GM23338 (cell line): ENCODE measurements around the gene SORT1. TPM values are rescaled to one million over a fixed set of nuclear protein-coding genes. Genes with fewer than 3 reads are reported as not detected.

Experiments
- ATAC-seq: fragments of 200-7000 bp; cut with Tn5 transposase; 3 replicates; pipeline ENCODE4 v1.9.1; 2020
- DNase-seq: peaks from one replicate; pipeline ENCODE4 v3.0.0-alpha.2; 2015; ENCODE audit warnings: low spot score
- H2AFZ ChIP-seq: fragments of 200-600 bp; sonication (generic); 2 replicates; pipeline ENCODE4 v1.8.0; 2016; ENCODE audit warnings: antibody characterized with exemption, mild to moderate bottlenecking, moderate library complexity
- H3F3A ChIP-seq: fragments of 200-600 bp; sonication (generic); replicated peaks from 2 replicates; pipeline ENCODE4 v1.8.0; 2017; ENCODE audit warnings: antibody characterized with exemption, mixed run types, low read depth
- H3K27ac ChIP-seq: fragments of 200-600 bp; sonication (generic); 2 replicates; pipeline ENCODE4 v1.6.1; 2016; ENCODE audit warnings: low read depth
- H3K27me3 ChIP-seq: fragments of 200-600 bp; sonication (generic); 2 replicates; pipeline ENCODE4 v1.8.0; 2016; ENCODE audit warnings: mild to moderate bottlenecking, mixed run types, moderate library complexity; ENCODE audit not compliant: insufficient read depth
- H3K36me3 ChIP-seq: fragments of 200-600 bp; sonication (generic); 2 replicates; pipeline ENCODE4 v1.8.0; 2016; ENCODE audit warnings: mild to moderate bottlenecking; ENCODE audit not compliant: insufficient read depth
- H3K4me1 ChIP-seq: fragments of 200-600 bp; sonication (generic); 2 replicates; pipeline ENCODE4 v1.8.0; 2016; ENCODE audit warnings: mild to moderate bottlenecking, moderate library complexity; ENCODE audit not compliant: insufficient read depth
- H3K4me2 ChIP-seq: fragments of 200-600 bp; sonication (generic); 2 replicates; pipeline ENCODE4 v1.7.1; 2017; ENCODE audit warnings: mixed run types
- H3K4me3 ChIP-seq: fragments of 200-600 bp; sonication (generic); 2 replicates; pipeline ENCODE4 v1.6.1; 2016; ENCODE audit warnings: mixed run types
- H3K79me2 ChIP-seq: fragments of 200-600 bp; sonication (generic); replicated peaks from 2 replicates; pipeline ENCODE4 v1.8.0; 2017; ENCODE audit warnings: mild to moderate bottlenecking; ENCODE audit not compliant: insufficient read depth
- H3K9me2 ChIP-seq: fragments of 200-600 bp; sonication (generic); 2 replicates; pipeline ENCODE4 v1.8.0; 2017; ENCODE audit not compliant: insufficient read depth
- H4K20me1 ChIP-seq: fragments of 200-600 bp; sonication (generic); replicated peaks from 2 replicates; pipeline ENCODE4 v1.8.0; 2017; ENCODE audit warnings: mild to moderate bottlenecking; ENCODE audit not compliant: insufficient read depth
- H3K27ac Mint-ChIP-seq: 2 replicates; pipeline ENCODE4 v1.8.0; 2020; ENCODE audit warnings: inconsistent platforms, mild to moderate bottlenecking, moderate library complexity, mixed read lengths
- H3K27me3 Mint-ChIP-seq: 3 replicates; pipeline ENCODE4 v1.8.0; 2022; ENCODE audit warnings: low read depth, mild to moderate bottlenecking, moderate library complexity, mixed read lengths, inconsistent platforms; ENCODE audit not compliant: insufficient read depth, poor library complexity
- H3K36me3 Mint-ChIP-seq: 3 replicates; pipeline ENCODE4 v1.8.0; 2021; ENCODE audit warnings: low read depth, mild to moderate bottlenecking, inconsistent platforms, moderate library complexity, mixed read lengths
- H3K4me1 Mint-ChIP-seq: 3 replicates; pipeline ENCODE4 v1.8.0; 2020; ENCODE audit warnings: mild to moderate bottlenecking, inconsistent platforms, mixed read lengths
- H3K4me3 Mint-ChIP-seq: 3 replicates; pipeline ENCODE4 v1.8.0; 2021; ENCODE audit warnings: moderate library complexity, mild to moderate bottlenecking, inconsistent platforms, mixed read lengths
- H3K9me3 Mint-ChIP-seq: 3 replicates; pipeline ENCODE4 v1.8.0; 2020; ENCODE audit warnings: moderate library complexity, mild to moderate bottlenecking, inconsistent platforms, mixed read lengths
- EZH2 ChIP-seq: fragments of 200-600 bp; sonication (generic); IDR thresholded peaks from one replicate; pipeline ENCODE4 v1.8.0; 2017; ENCODE audit warnings: antibody characterized with exemption, mild to moderate bottlenecking, low read depth; ENCODE audit not compliant: unreplicated experiment
- EZH2phosphoT487 ChIP-seq: fragments of 200-600 bp; sonication (generic); IDR thresholded peaks from one replicate; pipeline ENCODE4 v1.8.1; 2018; ENCODE audit warnings: antibody characterized with exemption; ENCODE audit not compliant: unreplicated experiment
- POLR2AphosphoS5 ChIP-seq: IDR thresholded peaks from 2 replicates; pipeline ENCODE4 v1.6.1; 2016; ENCODE audit warnings: antibody characterized with exemption, low read depth
- ZNF114 ChIP-seq: fragments of 250-450 bp; sonication (Bioruptor Pico); IDR thresholded peaks from 2 replicates; pipeline ENCODE4 v1.5.0; 2020; ENCODE audit warnings: mild to moderate bottlenecking, moderate library complexity
- ZNF331 ChIP-seq: fragments of 250-450 bp; sonication (Bioruptor Pico); IDR thresholded peaks from 2 replicates; pipeline ENCODE4 v1.5.0; 2020; ENCODE audit warnings: low read depth, mild to moderate bottlenecking, moderate library complexity
- polyA plus RNA-seq: library from polyadenylated mRNA; unstranded; fragments of >200 nt; fragmentation: Nextera tagmentation; extraction: Ambion mirVana; gene quantifications from 2 replicates; pipeline ENCODE4 v1.2.1, GENCODE V29; 2016
- total RNA-seq: library from RNA; depleted of rRNA; stranded (reverse); fragments of >200 nt; shearing (Covaris generic); gene quantifications from 2 replicates; pipeline ENCODE4 v1.2.3, GENCODE V29; 2014
- TF ChIP-seq, protein P1 (sequence below): IDR thresholded peaks from one replicate; pipeline ENCODE4 v1.6.1; 2018; ENCODE audit warnings: antibody characterized with exemption; ENCODE audit not compliant: unreplicated experiment
- TF ChIP-seq, protein P2 (sequence below), 2 experiments: fragments of 200-600 bp in 1 of 2; sonication (generic) in 1 of 2; conservative IDR thresholded peaks; 2 replicates each; pipeline versions ENCODE4 v1.5.1 to v1.6.1; 2016 to 2017; ENCODE audit warnings: antibody characterized with exemption in 2 of 2, low read depth in 2 of 2, mild to moderate bottlenecking in 2 of 2, moderate library complexity in 1 of 2

SORT1 gene
- total and polyA plus RNA-seq, 2 experiments from 2014 or later: 10.9 to 55.4 TPM

DNA sequence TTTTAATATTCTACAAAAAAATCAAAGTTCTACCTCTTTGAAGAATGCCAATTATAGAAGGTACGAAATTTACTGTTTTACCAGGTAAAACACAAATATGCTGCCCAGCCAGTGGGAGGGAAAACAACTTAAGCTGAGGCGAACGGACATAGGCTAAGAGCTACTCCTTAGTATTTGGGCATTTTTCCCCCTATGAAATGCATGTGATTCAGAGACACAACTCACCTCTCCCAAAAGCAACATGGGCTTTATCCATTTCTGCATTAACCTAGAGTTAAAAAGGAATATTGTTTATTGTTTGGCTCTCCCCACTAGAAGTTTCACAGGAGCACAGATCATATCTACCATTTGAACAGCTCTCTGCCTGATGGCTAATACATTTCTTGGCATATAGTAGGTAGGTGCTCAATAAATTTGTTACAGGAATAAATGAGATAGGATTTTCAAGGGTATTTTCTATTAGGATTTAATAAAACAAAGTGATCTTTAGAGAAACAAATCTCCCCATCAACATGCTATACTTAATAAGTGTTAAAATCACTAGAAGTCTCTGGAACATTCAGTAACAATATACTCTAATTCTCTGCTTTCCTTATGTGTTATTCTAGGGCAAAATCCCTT, 2.4 kb upstream of the SORT1 start (continued):
- no peak for TF ChIP-seq EZH2
- TF ChIP-seq, protein P1, sequence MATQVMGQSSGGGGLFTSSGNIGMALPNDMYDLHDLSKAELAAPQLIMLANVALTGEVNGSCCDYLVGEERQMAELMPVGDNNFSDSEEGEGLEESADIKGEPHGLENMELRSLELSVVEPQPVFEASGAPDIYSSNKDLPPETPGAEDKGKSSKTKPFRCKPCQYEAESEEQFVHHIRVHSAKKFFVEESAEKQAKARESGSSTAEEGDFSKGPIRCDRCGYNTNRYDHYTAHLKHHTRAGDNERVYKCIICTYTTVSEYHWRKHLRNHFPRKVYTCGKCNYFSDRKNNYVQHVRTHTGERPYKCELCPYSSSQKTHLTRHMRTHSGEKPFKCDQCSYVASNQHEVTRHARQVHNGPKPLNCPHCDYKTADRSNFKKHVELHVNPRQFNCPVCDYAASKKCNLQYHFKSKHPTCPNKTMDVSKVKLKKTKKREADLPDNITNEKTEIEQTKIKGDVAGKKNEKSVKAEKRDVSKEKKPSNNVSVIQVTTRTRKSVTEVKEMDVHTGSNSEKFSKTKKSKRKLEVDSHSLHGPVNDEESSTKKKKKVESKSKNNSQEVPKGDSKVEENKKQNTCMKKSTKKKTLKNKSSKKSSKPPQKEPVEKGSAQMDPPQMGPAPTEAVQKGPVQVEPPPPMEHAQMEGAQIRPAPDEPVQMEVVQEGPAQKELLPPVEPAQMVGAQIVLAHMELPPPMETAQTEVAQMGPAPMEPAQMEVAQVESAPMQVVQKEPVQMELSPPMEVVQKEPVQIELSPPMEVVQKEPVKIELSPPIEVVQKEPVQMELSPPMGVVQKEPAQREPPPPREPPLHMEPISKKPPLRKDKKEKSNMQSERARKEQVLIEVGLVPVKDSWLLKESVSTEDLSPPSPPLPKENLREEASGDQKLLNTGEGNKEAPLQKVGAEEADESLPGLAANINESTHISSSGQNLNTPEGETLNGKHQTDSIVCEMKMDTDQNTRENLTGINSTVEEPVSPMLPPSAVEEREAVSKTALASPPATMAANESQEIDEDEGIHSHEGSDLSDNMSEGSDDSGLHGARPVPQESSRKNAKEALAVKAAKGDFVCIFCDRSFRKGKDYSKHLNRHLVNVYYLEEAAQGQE: no peak
- TF ChIP-seq, protein P2, sequence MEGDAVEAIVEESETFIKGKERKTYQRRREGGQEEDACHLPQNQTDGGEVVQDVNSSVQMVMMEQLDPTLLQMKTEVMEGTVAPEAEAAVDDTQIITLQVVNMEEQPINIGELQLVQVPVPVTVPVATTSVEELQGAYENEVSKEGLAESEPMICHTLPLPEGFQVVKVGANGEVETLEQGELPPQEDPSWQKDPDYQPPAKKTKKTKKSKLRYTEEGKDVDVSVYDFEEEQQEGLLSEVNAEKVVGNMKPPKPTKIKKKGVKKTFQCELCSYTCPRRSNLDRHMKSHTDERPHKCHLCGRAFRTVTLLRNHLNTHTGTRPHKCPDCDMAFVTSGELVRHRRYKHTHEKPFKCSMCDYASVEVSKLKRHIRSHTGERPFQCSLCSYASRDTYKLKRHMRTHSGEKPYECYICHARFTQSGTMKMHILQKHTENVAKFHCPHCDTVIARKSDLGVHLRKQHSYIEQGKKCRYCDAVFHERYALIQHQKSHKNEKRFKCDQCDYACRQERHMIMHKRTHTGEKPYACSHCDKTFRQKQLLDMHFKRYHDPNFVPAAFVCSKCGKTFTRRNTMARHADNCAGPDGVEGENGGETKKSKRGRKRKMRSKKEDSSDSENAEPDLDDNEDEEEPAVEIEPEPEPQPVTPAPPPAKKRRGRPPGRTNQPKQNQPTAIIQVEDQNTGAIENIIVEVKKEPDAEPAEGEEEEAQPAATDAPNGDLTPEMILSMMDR (conservative IDR thresholded peaks at IDR 0.05; ENCODE audit: low read depth in 2 of 2): no peak

DNA sequence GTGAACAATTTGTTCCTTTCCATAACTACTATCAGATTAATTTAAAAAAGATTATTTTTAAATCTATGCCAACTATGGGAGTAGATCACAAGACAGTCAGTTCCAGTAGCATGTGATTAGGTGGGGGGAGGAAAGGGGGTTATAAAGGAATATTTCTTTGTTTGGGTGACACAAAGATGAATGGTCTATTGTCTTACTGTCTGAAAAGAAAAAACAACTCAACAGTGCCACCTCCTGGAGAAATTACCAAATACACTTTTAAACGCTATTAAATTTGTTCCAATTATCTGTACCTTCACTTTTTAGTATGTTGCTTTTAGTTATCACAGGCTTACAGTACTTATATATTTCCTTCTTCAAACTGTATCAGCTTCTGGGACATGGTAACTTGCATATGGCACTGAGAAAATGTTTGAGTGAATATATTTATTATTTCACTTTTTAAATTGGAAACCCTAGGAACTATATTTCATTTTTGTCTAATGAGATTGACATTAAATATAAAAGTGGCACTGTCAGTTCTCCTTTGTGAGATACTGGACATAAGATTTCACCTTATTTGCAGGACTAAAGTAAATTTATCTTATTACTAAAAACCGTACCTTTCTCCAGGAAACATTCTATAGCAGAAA, 1.7 kb upstream of the SORT1 start:
- TF ChIP-seq, protein P2 (conservative IDR thresholded peaks at IDR 0.05; ENCODE audit: low read depth in 2 of 2): peak; percentile 57 to 73
- TF ChIP-seq ZNF331 (CRISPR knock-in tag) (no peak), ZNF114 (no peak), POLR2AphosphoS5 (no peak), EZH2phosphoT487 (no peak)
- Histone ChIP-seq H3K79me2 (peaks cover 25% of the 10 kb centered on the region), H3K4me1 (peaks cover 15% of the 10 kb centered on the region), H3K27ac (peak overlapping the region; percentile 98; the same call in 1 of the 2 replicates), H3K4me3 (peak overlapping the region; percentile 69; the same call in 1 of the 2 replicates), H3K9me2 (no peaks in the 10 kb centered on the region), H2AFZ (no peak overlapping the region), H3F3A (peaks cover 9% of the 10 kb centered on the region), H3K4me2 (peak overlapping the region; percentile 86; the same call in 1 of the 2 replicates), H4K20me1 (peaks cover 3% of the 10 kb centered on the region), H3K36me3 (peaks cover 4% of the 10 kb centered on the region; the same call in 1 of the 2 replicates), H3K27me3 (no peaks in the 10 kb centered on the region)
- Mint-ChIP-seq H3K27ac (peak overlapping the region; percentile 89), H3K4me1 (peaks cover 31% of the 10 kb centered on the region), H3K36me3 (peaks cover 8% of the 10 kb centered on the region), H3K4me3 (peak overlapping the region; percentile 81), H3K9me3 (no peaks in the 10 kb centered on the region), H3K27me3 (peaks cover 15% of the 10 kb centered on the region)
- DNase-seq (peak; percentile 77), ATAC-seq (no peak)
